ENCODE results near the gene HSD11B2.

The HSD11B2 gene

GRCh38 chr16:67462279-67462655 lies 31.3 kb downstream of the HSD11B2 start:
- CTCF ChIA-PET, result interaction anchor here (0.6 to 5.8 kb wide), 3 partner anchors 18 to 200 kb away, joined by 4 to 50 read pairs (median 5); no protein-coding TSS in a partner anchor
- no peak for TF ChIP-seq ZNF384 (IDR thresholded peaks at IDR 0.05)
- TF ChIP-seq TARDBP (IDR thresholded peaks at IDR 0.05), result no peak
- TF ChIP-seq PKNOX1 (IDR thresholded peaks at IDR 0.05), result no peak
- TF ChIP-seq LEF1 (IDR thresholded peaks at IDR 0.05; ENCODE audit: borderline replicate concordance), result no peak
- no peak for TF ChIP-seq BHLHE40 (IDR thresholded peaks at IDR 0.05; ENCODE audit: borderline replicate concordance)
- no peak for TF ChIP-seq CTBP1 (IDR thresholded peaks at IDR 0.05; ENCODE audit: borderline replicate concordance)
- TF ChIP-seq SP1 (IDR thresholded peaks at IDR 0.05), result no peak
- no peak for TF ChIP-seq NFRKB (IDR thresholded peaks at IDR 0.05)
- no peak for TF ChIP-seq FOXA1 (IDR thresholded peaks at IDR 0.05)
- no peak for TF ChIP-seq HDGF (IDR thresholded peaks at IDR 0.05; ENCODE audit: borderline replicate concordance)
- TF ChIP-seq ELF4 (IDR thresholded peaks at IDR 0.05), result no peak
- TF ChIP-seq FOXK2 (IDR thresholded peaks at IDR 0.05), result no peak
- no peak for TF ChIP-seq SUZ12 (IDR thresholded peaks at IDR 0.05)
- TF ChIP-seq L3MBTL2 (conservative IDR thresholded peaks at IDR 0.05), result no peak
- TF ChIP-seq ARNT (IDR thresholded peaks at IDR 0.05), result no peak
- no peak for TF ChIP-seq FOXM1 (IDR thresholded peaks at IDR 0.05; ENCODE audit: borderline replicate concordance)
- DNase-seq (ENCODE audit: extremely low spot score), result no peak
- POLR2A ChIA-PET, result no interaction called here

- ChIA-PET CTCF (interaction anchor here (0.8 to 5.8 kb wide), 3 partner anchors 11 to 36 kb away, joined by 4 to 50 read pairs (median 5); no protein-coding TSS in a partner anchor), POLR2A (interaction anchor here (1.3 kb wide), 1 partner anchor 32 kb away, joined by 3 read pairs; the partner anchor contains the start of gene HSD11B2)
- TF ChIP-seq HDGF (IDR thresholded peaks at IDR 0.05; ENCODE audit: borderline replicate concordance), result no peak
- no peak for DNase-seq (ENCODE audit: extremely low spot score)
Measured at GRCh38 chr16:67463059-67463458, 32.1 kb downstream of the HSD11B2 start.

DNA sequence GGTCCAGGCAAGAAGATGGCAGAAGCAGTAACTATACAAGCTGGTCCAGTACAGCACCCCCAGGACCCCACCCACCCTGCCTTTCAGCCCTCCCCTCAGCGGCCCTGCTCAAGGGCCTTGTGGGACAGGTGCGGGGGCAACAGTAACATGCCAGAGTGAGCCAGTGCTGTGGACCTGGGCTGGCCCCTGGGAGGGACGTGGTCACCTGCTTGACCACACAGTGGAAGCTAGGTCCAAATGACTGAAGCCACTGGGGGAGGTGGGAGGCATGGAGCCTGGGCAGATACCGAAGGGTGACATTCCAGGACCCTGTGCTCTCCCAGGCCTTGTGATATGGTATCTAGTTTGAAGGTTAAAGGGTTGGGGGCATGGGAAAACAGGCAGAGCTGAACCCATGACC lies 32.8 kb downstream of the HSD11B2 start:
- CTCF ChIA-PET, result interaction anchor here (2.6 to 5.8 kb wide), 2 partner anchors 19 to 37 kb away, joined by 5 to 50 read pairs; no protein-coding TSS in a partner anchor
- DNase-seq (ENCODE audit: extremely low spot score), result no peak
- POLR2A ChIA-PET, result interaction anchor here (1.3 kb wide), 1 partner anchor 33 kb away, joined by 3 read pairs; the partner anchor contains the start of gene HSD11B2
- TF ChIP-seq TARDBP (IDR thresholded peaks at IDR 0.05), result no peak
- TF ChIP-seq HDGF (IDR thresholded peaks at IDR 0.05; ENCODE audit: borderline replicate concordance), result no peak
- no peak for TF ChIP-seq ARNT (IDR thresholded peaks at IDR 0.05)
- TF ChIP-seq BHLHE40 (IDR thresholded peaks at IDR 0.05; ENCODE audit: borderline replicate concordance), result no peak
- no peak for TF ChIP-seq NFRKB (IDR thresholded peaks at IDR 0.05)
- TF ChIP-seq L3MBTL2 (conservative IDR thresholded peaks at IDR 0.05), result no peak
- no peak for TF ChIP-seq FOXM1 (IDR thresholded peaks at IDR 0.05; ENCODE audit: borderline replicate concordance)
- no peak for TF ChIP-seq FOXK2 (IDR thresholded peaks at IDR 0.05)
- TF ChIP-seq SUZ12 (IDR thresholded peaks at IDR 0.05), result no peak
- TF ChIP-seq SP1 (IDR thresholded peaks at IDR 0.05), result no peak
- no peak for TF ChIP-seq FOXA1 (IDR thresholded peaks at IDR 0.05)
- no peak for TF ChIP-seq ELF4 (IDR thresholded peaks at IDR 0.05)
- TF ChIP-seq ZNF384 (IDR thresholded peaks at IDR 0.05), result no peak
- no peak for TF ChIP-seq PKNOX1 (IDR thresholded peaks at IDR 0.05)
- no peak for TF ChIP-seq LEF1 (IDR thresholded peaks at IDR 0.05; ENCODE audit: borderline replicate concordance)
- TF ChIP-seq CTBP1 (IDR thresholded peaks at IDR 0.05; ENCODE audit: borderline replicate concordance), result no peak

GRCh38 chr16:67464565-67464964 lies 33.6 kb downstream of the HSD11B2 start:
- no peak for DNase-seq (ENCODE audit: extremely low spot score)
- ChIA-PET POLR2A (no interaction called here), CTCF (interaction anchor here (2.6 to 5.8 kb wide), 2 partner anchors 20 to 38 kb away, joined by 5 to 50 read pairs; no protein-coding TSS in a partner anchor)
- no peak for TF ChIP-seq HDGF (IDR thresholded peaks at IDR 0.05; ENCODE audit: borderline replicate concordance)
- TF ChIP-seq SUZ12 (IDR thresholded peaks at IDR 0.05), result no peak
- no peak for TF ChIP-seq SP1 (IDR thresholded peaks at IDR 0.05)
- TF ChIP-seq ZNF384 (IDR thresholded peaks at IDR 0.05), result no peak
- no peak for TF ChIP-seq TARDBP (IDR thresholded peaks at IDR 0.05)
- no peak for TF ChIP-seq FOXA1 (IDR thresholded peaks at IDR 0.05)
- TF ChIP-seq FOXM1 (IDR thresholded peaks at IDR 0.05; ENCODE audit: borderline replicate concordance), result no peak
- no peak for TF ChIP-seq CTBP1 (IDR thresholded peaks at IDR 0.05; ENCODE audit: borderline replicate concordance)
- TF ChIP-seq NFRKB (IDR thresholded peaks at IDR 0.05), result no peak
- no peak for TF ChIP-seq LEF1 (IDR thresholded peaks at IDR 0.05; ENCODE audit: borderline replicate concordance)
- TF ChIP-seq ELF4 (IDR thresholded peaks at IDR 0.05), result no peak
- TF ChIP-seq L3MBTL2 (conservative IDR thresholded peaks at IDR 0.05), result no peak
- TF ChIP-seq BHLHE40 (IDR thresholded peaks at IDR 0.05; ENCODE audit: borderline replicate concordance), result no peak
- TF ChIP-seq ARNT (IDR thresholded peaks at IDR 0.05), result no peak
- TF ChIP-seq PKNOX1 (IDR thresholded peaks at IDR 0.05), result no peak
- no peak for TF ChIP-seq FOXK2 (IDR thresholded peaks at IDR 0.05)

- POLR2A ChIA-PET, result no interaction called here
- TF ChIP-seq ARNT (IDR thresholded peaks at IDR 0.05) (no peak), PKNOX1 (IDR thresholded peaks at IDR 0.05) (no peak), FOXM1 (IDR thresholded peaks at IDR 0.05; ENCODE audit: borderline replicate concordance) (no peak)
- CTCF ChIA-PET, result interaction anchor here (0.6 to 5.8 kb wide), 2 partner anchors 40 to 186 kb away, joined by 4 to 50 read pairs; no protein-coding TSS in a partner anchor
- DNase-seq (ENCODE audit: extremely low spot score), result no peak
Measured at GRCh38 chr16:67466581-67466980, 35.7 kb downstream of the HSD11B2 start.

DNA sequence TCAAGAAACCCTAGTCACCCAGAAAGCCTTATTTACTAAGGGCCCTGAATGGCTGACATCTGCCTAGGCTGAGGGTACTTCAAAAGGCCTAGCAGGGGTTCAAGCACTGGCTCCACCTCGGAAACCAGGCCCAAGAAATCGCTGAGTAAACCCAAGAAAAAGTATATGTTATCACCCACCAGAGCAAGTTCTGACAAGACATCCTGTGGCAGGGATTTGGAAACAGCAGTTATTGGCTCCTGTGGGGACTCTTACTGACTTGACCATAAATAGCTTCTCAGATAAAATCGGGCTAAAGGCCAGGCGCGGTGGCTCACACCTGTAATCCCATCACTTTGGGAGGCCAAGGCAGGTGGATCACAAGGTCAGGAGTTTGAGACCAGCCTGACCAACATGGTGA lies 37.8 kb downstream of the HSD11B2 start:
- ChIA-PET POLR2A (no interaction called here), CTCF (interaction anchor here (2.2 kb wide), 1 partner anchor 41 kb away, joined by 7 read pairs; no protein-coding TSS in a partner anchor)
- TF ChIP-seq PKNOX1 (IDR thresholded peaks at IDR 0.05), result no peak
- no peak for TF ChIP-seq TARDBP (IDR thresholded peaks at IDR 0.05)
- TF ChIP-seq ZNF384 (IDR thresholded peaks at IDR 0.05), result no peak
- TF ChIP-seq ARNT (IDR thresholded peaks at IDR 0.05), result no peak
- no peak for TF ChIP-seq CTBP1 (IDR thresholded peaks at IDR 0.05; ENCODE audit: borderline replicate concordance)
- TF ChIP-seq HDGF (IDR thresholded peaks at IDR 0.05; ENCODE audit: borderline replicate concordance), result no peak
- no peak for TF ChIP-seq LEF1 (IDR thresholded peaks at IDR 0.05; ENCODE audit: borderline replicate concordance)
- TF ChIP-seq L3MBTL2 (conservative IDR thresholded peaks at IDR 0.05), result no peak
- TF ChIP-seq SP1 (IDR thresholded peaks at IDR 0.05), result no peak
- no peak for TF ChIP-seq FOXK2 (IDR thresholded peaks at IDR 0.05)
- TF ChIP-seq SUZ12 (IDR thresholded peaks at IDR 0.05), result no peak
- TF ChIP-seq FOXM1 (IDR thresholded peaks at IDR 0.05; ENCODE audit: borderline replicate concordance), result no peak
- no peak for TF ChIP-seq BHLHE40 (IDR thresholded peaks at IDR 0.05; ENCODE audit: borderline replicate concordance)
- TF ChIP-seq NFRKB (IDR thresholded peaks at IDR 0.05), result no peak
- no peak for TF ChIP-seq FOXA1 (IDR thresholded peaks at IDR 0.05)
- DNase-seq (ENCODE audit: extremely low spot score), result no peak

Measured in HEK293T (cell line).